Measurements from ENCODE around the gene MCM7. TPM values are rescaled to one million over a fixed set of nuclear protein-coding genes. Genes with fewer than 3 reads are reported as not detected.

The MCM7 gene
- polyA plus RNA-seq, 3 donors: 6.9 to 61.1 (median 8.8) TPM

GRCh38 chr7:100111914-100112313 is 10.7 kb upstream of the MCM7 start:
- Histone ChIP-seq H4K20me1 (ENCODE audit: insufficient read depth, low read length) (no peaks in the 10 kb centered on the region), H3K4me3 (replicated peaks in 1 of 3; ENCODE audit: low read depth in 2 of 3, low read length in 3 of 3) (no peak overlapping the region), H3K4me1 (ENCODE audit: control insufficient read depth in 1 of 2, insufficient read depth in 2 of 2, low read length in 2 of 2) (no peaks in the 10 kb centered on the region), H3K27ac (ENCODE audit: low read depth in 1 of 2, low read length in 2 of 2) (no peak overlapping the region), H3K9ac (ENCODE audit: insufficient read depth, low read length, poor library complexity, severe bottlenecking) (no peak overlapping the region), H3K79me2 (ENCODE audit: insufficient read depth, low read length) (no peaks in the 10 kb centered on the region), H2AFZ (ENCODE audit: insufficient read depth, low read depth, low read length, poor library complexity, severe bottlenecking) (no peak overlapping the region), H3K9me3 (replicated peaks in 1 of 2; ENCODE audit: control insufficient read depth in 1 of 2, insufficient read depth in 1 of 2, low read length in 2 of 2) (no peaks in the 10 kb centered on the region), H3K36me3 (replicated peaks in 1 of 2; ENCODE audit: control insufficient read depth in 1 of 2, insufficient read depth in 2 of 2, low read length in 2 of 2) (peaks cover 53 to 69% of the 10 kb centered on the region in 2 donors), H3K27me3 (ENCODE audit: control insufficient read depth in 2 of 2, insufficient read depth in 2 of 2, low read length in 2 of 2) (no peaks in the 10 kb centered on the region), H3K4me2 (replicated peaks; ENCODE audit: extremely low read depth, low read length, poor library complexity, severe bottlenecking) (no peak overlapping the region)
- WGBS (ENCODE audit: insufficient coverage): 94% methylated on average over 5 of the region's 13 CpGs
- Mint-ChIP-seq H3K9me3 (no peaks in the 10 kb centered on the region), H3K27me3 (ENCODE audit: low read depth in 3 of 3) (no peaks in the 10 kb centered on the region), H3K4me1 (peaks cover 8% of the 10 kb centered on the region), H3K4me3 (no peak overlapping the region), H3K27ac (peak overlapping the region in 2 of 7 donors; percentile 7 to 54), H3K36me3 (peaks cover 48 to 82% of the 10 kb centered on the region in 2 donors)
- DNase-seq: no peak
- TF ChIP-seq CTCF (IDR thresholded peaks at IDR 0.05): no peak
- intact Hi-C loops (cut with micrococcal nuclease): no loop called here

- Histone ChIP-seq H3K9me3 (replicated peaks in 1 of 2; ENCODE audit: control insufficient read depth in 1 of 2, insufficient read depth in 1 of 2, low read length in 2 of 2) (no peaks in the 10 kb centered on the region), H3K4me2 (replicated peaks; ENCODE audit: extremely low read depth, low read length, poor library complexity, severe bottlenecking) (no peak overlapping the region), H3K36me3 (replicated peaks in 1 of 2; ENCODE audit: control insufficient read depth in 1 of 2, insufficient read depth in 2 of 2, low read length in 2 of 2) (peaks cover 58 to 77% of the 10 kb centered on the region in 2 donors), H3K79me2 (ENCODE audit: insufficient read depth, low read length) (no peaks in the 10 kb centered on the region), H3K4me1 (ENCODE audit: control insufficient read depth in 1 of 2, insufficient read depth in 2 of 2, low read length in 2 of 2) (no peaks in the 10 kb centered on the region), H3K4me3 (replicated peaks in 1 of 3; ENCODE audit: low read depth in 2 of 3, low read length in 3 of 3) (no peak overlapping the region), H2AFZ (ENCODE audit: insufficient read depth, low read depth, low read length, poor library complexity, severe bottlenecking) (no peak overlapping the region), H3K27me3 (ENCODE audit: control insufficient read depth in 2 of 2, insufficient read depth in 2 of 2, low read length in 2 of 2) (no peaks in the 10 kb centered on the region), H3K9ac (ENCODE audit: insufficient read depth, low read length, poor library complexity, severe bottlenecking) (no peak overlapping the region), H3K27ac (ENCODE audit: low read depth in 1 of 2, low read length in 2 of 2) (no peak overlapping the region), H4K20me1 (ENCODE audit: insufficient read depth, low read length) (no peaks in the 10 kb centered on the region)
- H3K4me1 Mint-ChIP-seq: peaks cover 8% of the 10 kb centered on the region
- intact Hi-C loops (cut with micrococcal nuclease): no loop called here
- H3K27me3 Mint-ChIP-seq (ENCODE audit: low read depth in 3 of 3): no peaks in the 10 kb centered on the region
- no peak for TF ChIP-seq CTCF (IDR thresholded peaks at IDR 0.05)
- H3K9me3 Mint-ChIP-seq: no peaks in the 10 kb centered on the region
- peak overlapping the region in 1 of 7 donors; percentile 68 for H3K27ac Mint-ChIP-seq
- peaks cover 52 to 90% of the 10 kb centered on the region in 2 donors for H3K36me3 Mint-ChIP-seq
- WGBS (ENCODE audit: insufficient coverage): 96% methylated on average over 6 of the region's 7 CpGs
- no peak for DNase-seq
- no peak overlapping the region for H3K4me3 Mint-ChIP-seq
Measured at GRCh38 chr7:100111156-100111555, 10.0 kb upstream of the MCM7 start.
